SK-N-SH (cell line): ENCODE measurements around the gene PIP5K1B.

ENCODE experiments used
- CTCF ChIP-seq: fragments of 200-600 bp; sonication (generic); IDR thresholded peaks from 2 replicates; pipeline ENCODE4 v1.6.1; 2017; ENCODE audit warnings: antibody characterized with exemption, mild to moderate bottlenecking, moderate library complexity
- ELF1 ChIP-seq: IDR thresholded peaks from 2 replicates; pipeline ENCODE4 v1.4.0; 2012
- GATA2 ChIP-seq: sonication (generic); formaldehyde crosslinking; IDR thresholded peaks from 2 replicates; pipeline ENCODE4 v1.5.0; 2020; ENCODE audit warnings: mild to moderate bottlenecking, missing genetic modification reagents
- IRF3 ChIP-seq: fragments of 150-350 bp; IDR thresholded peaks from 2 replicates; pipeline ENCODE4 v1.6.1; 2016; ENCODE audit warnings: mild to moderate bottlenecking, low read depth, low read length
- POLR2AphosphoS5 ChIP-seq: IDR thresholded peaks from 2 replicates; pipeline ENCODE4 v1.6.1; 2012; ENCODE audit warnings: low read depth, low read length
- TEAD4 ChIP-seq: IDR thresholded peaks from 2 replicates; pipeline ENCODE4 v1.4.0; 2012; ENCODE audit warnings: mild to moderate bottlenecking, borderline replicate concordance; ENCODE audit not compliant: insufficient read depth

GRCh38 chr9:68730570-68731235, 25.7 kb downstream of the PIP5K1B start:
- TF ChIP-seq GATA2 (CRISPR knock-in tag) (no peak), POLR2AphosphoS5 (no peak), ELF1 (no peak), CTCF (no peak), IRF3 (no peak), TEAD4 (no peak)
